HS-27A (cell line): ENCODE measurements around the gene KRT39.
"Not testable (repeated sequence)": the region's sequence is repeated elsewhere in the genome, so short reads cannot be mapped to it uniquely, and the experiment has no call there.

Experiments
- DNase-seq: peaks from one replicate; pipeline ENCODE4 v3.0.0-alpha.2; 2012; ENCODE audit warnings: low read depth, missing footprints

The KRT39 gene

GRCh38 chr17:40966848-40967247, at the start of gene KRT39:
Gene KRT39 (minus strand): TSS chr17:40966948. CDS start chr17:40966856, 92 bp downstream.
- DNase-seq = no peak

DNA sequence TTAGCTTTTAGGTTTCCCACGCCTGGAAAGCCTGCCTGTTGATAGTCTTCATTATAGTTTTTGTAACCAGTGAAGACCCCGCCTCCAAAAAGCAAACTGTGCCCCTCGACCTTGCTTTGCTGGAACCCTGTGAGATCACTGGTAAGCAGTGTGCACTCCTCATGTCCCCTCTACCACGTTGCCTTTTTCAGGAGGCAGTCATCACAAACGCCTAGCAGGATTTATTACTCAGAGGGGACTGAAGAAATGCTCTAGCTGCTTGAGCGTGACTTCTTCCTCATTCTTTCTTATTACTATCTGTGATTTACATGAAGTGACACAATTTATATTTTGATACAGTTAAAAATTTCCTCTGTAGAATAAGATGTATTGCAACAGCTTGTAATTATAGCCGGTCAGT, 48.7 kb upstream of the KRT39 start:
- no peak for DNase-seq

DNA sequence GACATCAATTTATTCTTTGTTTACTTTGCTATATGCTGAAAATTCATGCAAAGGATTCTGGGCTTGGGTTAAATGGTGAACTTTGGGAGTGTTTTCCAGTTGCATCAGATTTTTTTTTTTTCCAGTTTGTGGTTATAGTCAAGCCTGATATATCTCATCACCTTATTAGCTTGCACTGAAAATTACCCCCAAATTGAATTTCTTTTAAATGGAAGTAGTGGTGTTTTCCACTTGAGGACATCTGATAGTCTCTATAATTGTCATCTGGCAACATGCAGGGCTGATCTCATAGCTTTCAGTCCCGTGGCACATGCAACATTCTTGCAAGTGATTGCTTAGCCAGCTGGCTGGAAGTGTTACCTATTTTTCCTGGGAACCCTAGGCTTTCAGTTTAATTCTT, 46.9 kb upstream of the KRT39 start:
- DNase-seq = no peak

- DNase-seq = no peak
Measured at GRCh38 chr17:41013181-41013580, 46.4 kb upstream of the KRT39 start.

GRCh38 chr17:41012326-41013120, 45.8 kb upstream of the KRT39 start:
- DNase-seq = no peak

DNA sequence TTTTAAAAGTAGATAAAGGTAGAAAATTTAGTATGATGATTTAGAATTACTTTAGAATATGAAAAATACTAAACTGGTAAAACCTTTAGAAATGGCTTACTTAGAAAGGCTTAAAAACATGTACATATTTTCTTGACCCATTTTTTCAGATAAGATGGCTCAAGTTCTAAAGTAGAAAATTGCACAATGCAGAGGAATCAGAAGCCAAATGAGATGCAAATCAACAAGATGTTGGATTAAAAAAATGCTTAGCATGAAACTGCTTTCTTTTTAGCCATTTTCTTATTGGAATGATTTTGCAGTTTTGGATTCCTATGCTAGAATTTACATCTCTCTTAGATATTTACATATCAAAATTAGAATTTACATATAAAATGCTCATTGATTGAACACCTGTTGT, 43.7 kb upstream of the KRT39 start:
- DNase-seq = no peak

GRCh38 chr17:41009936-41010335, 43.2 kb upstream of the KRT39 start:
- no peak for DNase-seq

DNA sequence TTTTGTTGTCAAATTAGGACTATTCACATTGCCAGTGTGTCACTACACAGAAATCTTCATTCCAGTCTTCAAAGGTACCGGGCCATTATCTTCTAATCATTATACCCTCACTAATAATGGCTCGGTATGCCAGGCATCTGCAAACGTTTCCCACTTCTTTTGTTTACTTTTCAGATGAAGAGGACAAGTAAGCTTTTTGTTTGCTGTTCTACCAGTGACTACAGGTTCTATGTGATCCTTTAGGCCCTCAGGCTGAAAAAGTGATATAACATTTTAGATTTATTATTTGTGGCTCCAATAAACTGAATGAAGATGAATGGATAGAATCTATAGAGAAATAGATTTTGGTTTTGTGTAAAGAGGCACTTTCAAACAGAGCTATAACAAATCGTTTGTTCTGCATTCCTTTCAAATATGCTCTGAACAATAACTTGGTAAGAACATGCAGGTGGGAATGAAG, 42.6 kb upstream of the KRT39 start:
- no peak for DNase-seq

- DNase-seq = no peak
Measured at GRCh38 chr17:41008811-41009210, 42.1 kb upstream of the KRT39 start, which contains the start of gene KRTAP3-1. Gene KRTAP3-1 (minus strand): TSS chr17:41009128. CDS start chr17:41009074, 54 bp downstream.

DNA sequence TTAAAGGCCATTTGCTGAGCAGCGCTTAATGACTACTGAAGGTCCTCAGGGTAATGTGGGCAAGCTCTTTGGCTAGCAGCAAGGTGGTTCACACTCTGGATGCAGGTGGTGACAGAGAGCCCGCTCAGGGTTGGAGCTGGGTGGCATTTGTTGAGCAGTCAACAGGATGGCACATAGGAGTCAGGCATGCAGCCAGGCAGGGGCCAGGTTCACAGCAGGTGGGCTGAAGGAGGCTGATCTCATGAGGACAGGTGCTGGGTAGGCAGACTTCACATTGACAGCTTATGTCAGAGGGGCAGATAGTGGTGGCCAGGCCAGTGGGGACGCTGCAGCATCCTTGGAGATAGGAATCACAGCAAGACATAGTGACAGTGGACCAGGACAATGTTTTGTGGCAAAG, 37.6 kb upstream of the KRT39 start:
- no peak for DNase-seq

DNA sequence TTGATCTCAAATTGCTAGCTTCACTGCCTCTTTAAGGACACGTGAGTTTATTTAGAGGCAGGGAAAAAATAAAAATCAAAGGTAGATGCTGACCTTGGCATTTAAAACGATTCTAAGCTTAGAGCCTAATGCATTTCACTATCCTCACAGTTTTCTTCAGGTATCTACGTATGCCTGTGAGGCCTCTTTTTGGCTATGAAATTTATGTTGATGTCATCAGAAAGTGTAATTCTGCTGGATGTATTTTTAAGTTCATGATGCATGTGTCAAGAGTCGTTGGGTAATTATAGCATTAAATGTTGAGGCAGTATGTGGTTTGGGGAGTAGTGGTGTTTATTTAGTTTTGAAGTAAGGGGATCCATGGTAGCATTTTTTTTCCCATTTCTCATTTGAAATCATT, 37.2 kb upstream of the KRT39 start:
- DNase-seq = no peak

DNA sequence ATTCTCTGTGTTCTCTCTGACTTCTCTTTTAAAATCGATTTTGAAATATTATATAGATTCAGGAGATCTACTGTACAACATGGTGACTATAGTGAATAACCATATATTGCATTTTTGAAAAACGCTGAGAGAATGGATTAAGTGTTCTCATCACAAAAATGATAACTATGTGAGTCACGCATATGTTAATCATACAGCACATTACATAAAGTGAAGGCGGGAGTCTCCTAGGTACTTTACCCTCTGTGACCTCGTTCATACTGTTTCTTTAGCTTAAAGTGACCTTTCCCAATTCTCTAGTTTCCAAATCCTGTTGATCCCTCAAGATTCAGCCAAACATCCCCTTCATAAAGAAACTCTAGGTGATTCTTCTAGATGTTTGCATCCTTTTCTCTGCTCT, 36.1 kb upstream of the KRT39 start:
- DNase-seq = no peak

DNA sequence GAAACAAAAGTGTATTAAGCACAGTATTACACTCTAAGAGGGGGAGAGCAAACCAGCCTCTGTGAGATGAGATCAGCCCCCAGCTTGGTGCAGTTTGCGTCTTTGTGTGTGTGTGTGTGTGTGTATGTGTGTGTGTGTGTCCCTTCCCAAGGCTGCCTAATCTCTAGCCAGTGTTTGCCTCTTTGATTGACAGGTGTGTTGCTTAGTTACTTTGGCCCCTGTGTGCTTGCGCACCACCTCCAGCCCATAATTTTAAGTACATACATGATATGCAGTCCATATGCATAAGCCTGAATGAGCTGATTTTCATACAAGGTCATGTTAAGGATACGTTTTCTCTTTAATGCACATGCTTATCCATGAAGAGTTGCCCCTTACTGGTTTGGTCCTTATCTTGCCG, 35.0 kb upstream of the KRT39 start:
- DNase-seq = no peak

DNA sequence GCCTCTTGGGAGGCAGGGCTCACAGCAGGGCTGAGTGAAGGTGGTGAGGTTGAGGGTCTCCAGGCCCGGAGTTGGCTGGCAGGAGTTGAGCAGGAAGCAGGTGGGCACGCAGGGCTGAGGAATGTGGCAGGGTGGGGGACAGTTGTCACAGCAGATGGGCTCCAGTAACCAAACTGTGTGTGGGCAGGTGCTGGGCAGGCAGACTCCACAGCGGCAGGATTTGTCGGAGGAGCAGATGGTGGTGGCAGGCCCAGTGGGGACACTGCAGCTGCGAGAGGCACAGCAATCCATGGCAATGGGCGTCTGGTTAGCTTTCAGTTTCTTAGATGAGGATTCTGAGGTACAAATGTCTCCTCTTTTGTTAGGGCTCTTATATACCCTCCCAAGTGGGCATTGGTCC, 32.8 kb upstream of the KRT39 start, which contains the start of gene KRTAP3-2:
Gene KRTAP3-2, minus strand, starts transcription at position 344 of the 400 bp plus-strand sequence. Its CDS starts 53 bp downstream, at position 291.
- not testable (repeated sequence) for DNase-seq

DNA sequence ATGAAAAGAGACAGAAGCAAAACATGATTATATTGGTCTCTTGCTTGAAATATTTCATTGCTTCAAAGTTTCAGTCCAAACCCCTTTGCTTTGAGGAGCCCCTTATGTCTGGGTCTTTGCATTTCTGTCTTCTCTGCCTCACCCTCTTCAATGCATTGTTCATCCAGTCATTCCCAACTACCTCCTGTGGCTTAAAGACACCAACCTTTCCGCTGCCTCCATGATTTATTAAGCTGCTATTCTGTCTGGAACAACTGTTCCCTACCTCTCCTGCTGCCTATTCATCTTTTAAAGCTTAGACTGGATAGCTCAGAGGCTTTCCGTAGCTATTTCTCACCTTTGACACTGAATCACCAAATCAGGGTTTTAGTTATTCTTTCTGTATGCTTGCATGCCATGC, 30.6 kb upstream of the KRT39 start:
- no peak for DNase-seq

GRCh38 chr17:40996829-40997228, 30.1 kb upstream of the KRT39 start:
- DNase-seq = no peak

DNA sequence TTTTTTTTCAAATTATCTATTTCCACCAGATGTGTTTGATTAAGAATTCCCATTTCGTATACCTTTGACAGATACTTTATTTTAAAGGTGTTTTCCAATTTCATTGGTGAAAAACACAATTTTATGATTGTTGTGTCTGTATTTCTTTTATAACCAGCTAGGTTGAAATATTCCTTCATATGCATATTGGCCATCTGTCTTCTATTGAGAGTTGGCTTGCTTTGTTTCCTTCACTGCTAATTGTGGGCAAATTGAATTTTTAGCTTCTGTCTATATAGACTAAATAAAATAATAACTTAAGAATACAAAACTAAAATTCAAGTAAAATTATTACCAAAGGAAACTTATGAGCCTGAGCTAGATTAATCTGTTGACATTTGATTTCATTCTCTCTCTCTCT, 28.4 kb upstream of the KRT39 start:
- DNase-seq = no peak

DNA sequence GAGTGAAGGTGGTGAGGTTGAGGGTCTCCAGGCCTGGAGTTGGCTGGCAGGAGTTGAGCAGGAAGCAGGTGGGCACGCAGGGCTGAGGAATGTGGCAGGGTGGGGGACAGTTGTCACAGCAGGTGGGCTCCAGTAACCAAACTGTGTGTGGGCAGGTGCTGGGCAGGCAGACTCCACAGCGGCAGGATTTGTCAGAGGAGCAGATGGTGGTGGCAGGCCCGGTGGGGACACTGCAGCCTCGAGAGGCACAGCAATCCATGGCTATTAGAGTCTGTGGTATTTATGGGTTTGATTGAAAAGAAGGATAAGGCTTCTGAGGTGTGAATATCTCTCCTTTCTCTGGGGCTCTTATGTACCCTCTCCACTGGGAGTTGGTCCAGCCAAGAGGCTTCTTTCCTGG, 27.1 kb upstream of the KRT39 start, which contains the start of gene KRTAP3-3:
Gene KRTAP3-3, minus strand, starts transcription at position 326 of the 400 bp plus-strand sequence. Its CDS starts 67 bp downstream, at position 259.
- DNase-seq = no peak

DNA sequence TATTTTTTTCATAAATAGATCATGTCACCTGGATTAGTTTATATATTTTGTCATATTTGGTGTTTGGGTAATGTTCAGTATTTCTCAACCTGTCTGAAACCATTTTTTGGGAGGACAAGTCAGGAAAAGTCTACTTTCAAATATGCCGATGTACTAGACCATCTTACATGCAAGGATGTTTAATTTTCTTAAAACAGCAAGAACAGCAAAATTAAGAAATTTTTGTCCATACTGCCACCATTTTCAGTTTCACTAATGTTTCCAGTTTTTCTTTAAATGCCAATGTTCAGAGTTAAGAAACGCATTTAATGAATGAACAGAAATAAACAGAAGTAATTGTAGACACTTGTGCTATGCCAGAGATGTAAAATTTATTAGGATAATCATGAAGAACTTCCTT, 26.3 kb upstream of the KRT39 start:
- no peak for DNase-seq

- DNase-seq = no peak
Measured at GRCh38 chr17:40992666-40993065, 25.9 kb upstream of the KRT39 start.

- DNase-seq = no peak
Measured at GRCh38 chr17:40986920-40987319, 20.2 kb upstream of the KRT39 start.

GRCh38 chr17:40984226-40984625, 17.5 kb upstream of the KRT39 start, which contains the start of gene KRT40:
Gene KRT40 (minus strand): TSS chr17:40984326. CDS start chr17:40984273, 53 bp downstream.
- no peak for DNase-seq

DNA sequence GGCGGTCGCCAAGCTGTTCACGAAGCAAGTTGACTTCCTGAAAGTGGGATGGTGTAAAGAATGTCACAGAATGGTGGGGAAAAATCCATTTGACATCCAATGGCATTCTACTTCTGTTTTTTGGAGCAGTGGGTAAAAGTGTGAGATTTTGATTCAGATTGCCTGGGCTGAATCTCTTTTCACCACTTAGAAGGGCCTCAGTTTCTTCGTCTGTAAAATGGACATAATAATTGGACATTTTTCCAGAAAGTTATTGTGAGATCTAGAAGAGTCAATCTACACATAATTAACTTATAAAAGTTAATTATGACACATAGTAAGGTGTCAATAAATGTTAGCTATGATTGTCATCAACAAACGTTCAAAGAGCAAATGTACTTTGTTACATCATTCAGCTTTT, 14.4 kb upstream of the KRT39 start:
- DNase-seq = no peak

DNA sequence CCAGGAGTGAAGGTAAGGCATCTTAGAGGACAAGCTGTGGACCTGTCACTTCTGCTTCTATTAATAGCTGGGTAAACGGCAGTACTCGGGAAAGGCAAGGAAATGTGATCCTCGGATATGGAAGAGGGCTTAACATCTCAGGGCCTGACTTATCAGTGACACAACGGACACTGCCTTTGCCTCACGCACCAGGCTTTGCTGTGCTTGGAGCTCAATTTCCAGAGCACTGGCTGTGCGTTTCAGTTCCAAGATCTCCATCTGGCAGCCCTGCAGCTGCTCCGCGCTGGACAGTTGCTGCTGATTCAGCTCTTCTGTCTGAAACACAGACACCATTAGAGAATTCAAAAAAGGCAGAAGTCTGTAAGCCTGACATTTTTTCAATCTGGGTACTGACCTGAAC, 13.8 kb upstream of the KRT39 start:
- no peak for DNase-seq
